Measurements from ENCODE around the gene SYAP1.
A peak's percentile ranks its signal among the peaks of the same experiment; 100 is the strongest.
"Not testable (repeated sequence)": the region's sequence is repeated elsewhere in the genome, so short reads cannot be mapped to it uniquely, and the experiment has no call there.

SYAP1 gene

GRCh38 chrX:16783452-16783851 lies 64.0 kb downstream of the SYAP1 start:
- DNase-seq = no peak

GRCh38 chrX:16784440-16784839 lies 65.0 kb downstream of the SYAP1 start:
- DNase-seq = not testable (repeated sequence)

GRCh38 chrX:16785247-16786138 lies 66.1 kb downstream of the SYAP1 start:
- no peak for DNase-seq

GRCh38 chrX:16786139-16786790 lies 66.9 kb downstream of the SYAP1 start, which contains the start of gene TXLNG:
TXLNG (plus strand) TSS chrX:16786466; CDS start chrX:16786488, 22 bp downstream.
- peak; percentile 92 for DNase-seq

- DNase-seq = peak; percentile 52
Observed at GRCh38 chrX:16786791-16787735, 67.7 kb downstream of the SYAP1 start.

GRCh38 chrX:16788477-16788876 lies 69.1 kb downstream of the SYAP1 start:
- DNase-seq = no peak

GRCh38 chrX:16796298-16796697 lies 76.9 kb downstream of the SYAP1 start:
- DNase-seq = no peak

- no peak for DNase-seq
Observed at GRCh38 chrX:16797358-16797757, 77.9 kb downstream of the SYAP1 start.

GRCh38 chrX:16797841-16798240 lies 78.4 kb downstream of the SYAP1 start:
- no peak for DNase-seq

GRCh38 chrX:16804923-16805464 lies 85.6 kb downstream of the SYAP1 start:
- DNase-seq = no peak

GRCh38 chrX:16807548-16807947 lies 88.1 kb downstream of the SYAP1 start:
- DNase-seq = no peak

- DNase-seq = no peak
Observed at GRCh38 chrX:16807976-16808542, 88.6 kb downstream of the SYAP1 start.

GRCh38 chrX:16814597-16814996 lies 95.2 kb downstream of the SYAP1 start:
- DNase-seq = no peak

All from activated naive CD4-positive, alpha-beta T cell treated with anti-CD3 and anti-CD28 coated beads, Interleukin-2, amount 50 U/mL, for 16 hours (primary cell).